Cardiac muscle cell (in vitro differentiated cells and primary cell): Measurements from ENCODE around the gene NAMPT. TPM values are rescaled to one million over a fixed set of nuclear protein-coding genes. Genes with fewer than 3 reads are reported as not detected.

Experiments used
- DNase-seq, 2 donors: peaks; one replicate each; pipeline versions ENCODE4 v3.0.0 to v3.0.0-alpha.2; 2010 to 2017; ENCODE audit warnings: low read depth in 1 of 2, low spot score in 1 of 2
- H3K27ac ChIP-seq: fragments of 200-600 bp; sonication (generic); 2 replicates; pipeline ENCODE4 v1.5.1; 2016
- H3K27me3 ChIP-seq: fragments of 200-600 bp; sonication (generic); 2 replicates; pipeline ENCODE4 v1.6.0; 2016; ENCODE audit warnings: control low read depth
- H3K36me3 ChIP-seq: fragments of 200-600 bp; sonication (generic); 2 replicates; pipeline ENCODE4 v1.5.1; 2016; ENCODE audit warnings: control low read depth
- H3K4me1 ChIP-seq: fragments of 200-600 bp; sonication (generic); 2 replicates; pipeline ENCODE4 v1.8.1; 2017; ENCODE audit warnings: low read depth, mild to moderate bottlenecking, mixed run types
- H3K4me3 ChIP-seq: fragments of 200-600 bp; sonication (generic); 2 replicates; pipeline ENCODE4 v1.5.1; 2016; ENCODE audit warnings: mild to moderate bottlenecking
- H3K9me3 ChIP-seq: fragments of 200-600 bp; sonication (generic); 2 replicates; pipeline ENCODE4 v1.5.1; 2017; ENCODE audit warnings: low read depth, mild to moderate bottlenecking, control low read depth
- polyA plus RNA-seq: library from polyadenylated mRNA; unstranded; fragments of >200 nt; fragmentation: Nextera tagmentation; extraction: Ambion mirVana; gene quantifications from 2 replicates; pipeline ENCODE4 v1.2.1, GENCODE V29; 2016
- total RNA-seq: library from RNA; depleted of rRNA; stranded (reverse); fragments of >200 nt; gene quantifications from 2 replicates; pipeline ENCODE4 v1.2.3, GENCODE V29; 2016
- TF ChIP-seq, protein P1 (sequence below): IDR thresholded peaks from 2 replicates; pipeline ENCODE4 v1.5.1; 2012; ENCODE audit warnings: low read depth, mild to moderate bottlenecking, low read length

NAMPT gene
- total and polyA plus RNA-seq, 2 experiments from 2014 or later: 36.4 to 37.3 TPM

DNA sequence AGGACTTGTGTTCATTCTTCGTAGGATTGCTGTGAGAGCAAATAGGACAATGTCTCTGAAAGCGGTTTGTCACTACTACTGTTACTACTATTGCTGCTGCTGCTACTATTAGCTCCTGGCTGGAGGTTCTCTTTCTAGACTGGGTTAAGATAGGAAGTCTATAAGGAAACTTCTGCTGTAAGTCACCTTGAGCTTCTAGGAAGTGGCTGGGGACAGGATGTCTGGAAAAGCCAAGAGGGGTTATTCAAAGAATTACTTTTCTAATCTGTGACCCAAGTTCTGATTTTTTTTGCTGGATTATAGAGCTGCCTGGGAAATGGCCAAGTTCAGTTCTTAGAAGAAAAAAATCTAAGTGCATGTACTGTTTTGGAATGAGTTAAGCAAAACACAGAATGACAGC lies 62.2 kb downstream of the NAMPT start:
- no peak overlapping the region for H3K27ac ChIP-seq
- no peaks in the 10 kb centered on the region for H3K4me1 ChIP-seq
- TF ChIP-seq, protein P1, sequence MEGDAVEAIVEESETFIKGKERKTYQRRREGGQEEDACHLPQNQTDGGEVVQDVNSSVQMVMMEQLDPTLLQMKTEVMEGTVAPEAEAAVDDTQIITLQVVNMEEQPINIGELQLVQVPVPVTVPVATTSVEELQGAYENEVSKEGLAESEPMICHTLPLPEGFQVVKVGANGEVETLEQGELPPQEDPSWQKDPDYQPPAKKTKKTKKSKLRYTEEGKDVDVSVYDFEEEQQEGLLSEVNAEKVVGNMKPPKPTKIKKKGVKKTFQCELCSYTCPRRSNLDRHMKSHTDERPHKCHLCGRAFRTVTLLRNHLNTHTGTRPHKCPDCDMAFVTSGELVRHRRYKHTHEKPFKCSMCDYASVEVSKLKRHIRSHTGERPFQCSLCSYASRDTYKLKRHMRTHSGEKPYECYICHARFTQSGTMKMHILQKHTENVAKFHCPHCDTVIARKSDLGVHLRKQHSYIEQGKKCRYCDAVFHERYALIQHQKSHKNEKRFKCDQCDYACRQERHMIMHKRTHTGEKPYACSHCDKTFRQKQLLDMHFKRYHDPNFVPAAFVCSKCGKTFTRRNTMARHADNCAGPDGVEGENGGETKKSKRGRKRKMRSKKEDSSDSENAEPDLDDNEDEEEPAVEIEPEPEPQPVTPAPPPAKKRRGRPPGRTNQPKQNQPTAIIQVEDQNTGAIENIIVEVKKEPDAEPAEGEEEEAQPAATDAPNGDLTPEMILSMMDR: no peak

DNA sequence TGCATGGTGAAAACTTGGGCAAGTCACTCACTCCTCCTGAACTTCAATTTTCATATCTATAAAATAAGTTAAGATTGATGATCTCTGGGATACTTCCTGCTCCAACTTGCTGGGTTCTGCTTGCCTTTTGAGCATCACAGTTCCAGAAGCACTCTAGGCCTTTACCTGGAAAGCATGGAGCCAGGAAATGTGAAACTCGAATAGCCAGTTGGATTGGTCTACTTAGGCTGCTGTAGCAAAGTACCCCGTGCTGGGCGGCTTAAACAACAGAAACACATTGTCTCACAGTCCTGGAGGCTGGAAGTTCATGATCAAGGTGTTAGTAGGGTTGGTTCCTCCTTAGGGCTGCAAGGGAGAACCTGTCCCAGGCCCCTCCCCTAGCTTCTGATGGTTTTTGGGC lies 64.5 kb downstream of the NAMPT start:
- Histone ChIP-seq H3K4me3 (no peak overlapping the region), H3K36me3 (no peaks in the 10 kb centered on the region)

More for the DNA sequence above, 62.2 kb downstream of the NAMPT start:
- no peaks in the 10 kb centered on the region for H3K27me3 ChIP-seq
- no peak overlapping the region for H3K4me3 ChIP-seq
- H3K36me3 ChIP-seq: no peaks in the 10 kb centered on the region
- H3K9me3 ChIP-seq: peaks cover 3% of the 10 kb centered on the region
- DNase-seq: no peak

DNA sequence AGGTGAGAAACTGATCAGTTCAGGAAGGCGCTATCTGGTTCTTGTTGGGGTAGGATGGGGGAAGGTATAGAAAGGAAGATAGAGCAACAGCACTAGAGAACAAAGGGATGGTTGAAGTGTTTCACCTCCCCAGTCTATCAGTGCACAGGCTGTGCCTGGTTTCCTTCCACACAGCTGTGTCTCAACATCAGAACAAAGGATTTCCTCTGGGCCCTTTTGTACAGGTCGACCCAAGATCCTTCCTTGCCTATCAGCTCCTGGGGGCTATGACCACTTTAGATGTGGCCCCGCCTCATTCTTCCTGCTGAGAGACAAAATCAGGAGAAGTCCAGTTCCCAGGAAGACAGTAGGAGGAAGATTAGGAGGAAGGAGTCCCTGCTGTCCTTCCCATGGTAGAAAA lies 65.6 kb downstream of the NAMPT start:
- peak in 1 of 2 donors; percentile 19 for DNase-seq
- Histone ChIP-seq H3K36me3 (no peaks in the 10 kb centered on the region), H3K4me1 (no peaks in the 10 kb centered on the region), H3K9me3 (no peaks in the 10 kb centered on the region), H3K4me3 (no peak overlapping the region), H3K27me3 (no peaks in the 10 kb centered on the region), H3K27ac (no peak overlapping the region)
- TF ChIP-seq, protein P1: no peak

More for the DNA sequence above, 64.5 kb downstream of the NAMPT start:
- H3K4me1 ChIP-seq: no peaks in the 10 kb centered on the region
- TF ChIP-seq, protein P1: no peak
- H3K27ac ChIP-seq: no peak overlapping the region
- H3K27me3 ChIP-seq: no peaks in the 10 kb centered on the region
- DNase-seq: no peak
- no peaks in the 10 kb centered on the region for H3K9me3 ChIP-seq

DNA sequence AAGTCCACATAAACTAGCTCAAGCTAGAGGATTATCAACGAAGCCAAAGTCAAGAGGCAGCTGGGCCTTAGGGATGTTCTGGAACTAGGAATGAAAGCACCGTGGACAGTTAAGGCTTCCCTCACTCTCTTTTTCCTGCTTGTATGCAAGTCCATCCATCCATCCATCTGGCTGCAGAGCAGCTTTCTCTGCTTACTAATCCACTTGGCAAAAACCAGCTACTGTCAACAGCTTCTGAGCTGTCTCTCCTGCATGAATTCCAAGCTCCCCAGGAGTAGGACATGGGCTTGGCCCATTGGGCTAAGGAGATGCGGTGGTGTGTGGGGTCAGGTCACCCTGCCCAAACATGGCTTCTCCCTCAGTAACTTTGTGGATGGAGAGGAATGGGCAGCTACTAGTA lies 66.2 kb downstream of the NAMPT start:
- H3K9me3 ChIP-seq: no peaks in the 10 kb centered on the region
- H3K27me3 ChIP-seq: no peaks in the 10 kb centered on the region
- H3K27ac ChIP-seq: no peak overlapping the region
- H3K36me3 ChIP-seq: no peaks in the 10 kb centered on the region
- TF ChIP-seq, protein P1: no peak
- DNase-seq: peak in 1 of 2 donors; percentile 55
- no peaks in the 10 kb centered on the region for H3K4me1 ChIP-seq
- H3K4me3 ChIP-seq: no peak overlapping the region

DNA sequence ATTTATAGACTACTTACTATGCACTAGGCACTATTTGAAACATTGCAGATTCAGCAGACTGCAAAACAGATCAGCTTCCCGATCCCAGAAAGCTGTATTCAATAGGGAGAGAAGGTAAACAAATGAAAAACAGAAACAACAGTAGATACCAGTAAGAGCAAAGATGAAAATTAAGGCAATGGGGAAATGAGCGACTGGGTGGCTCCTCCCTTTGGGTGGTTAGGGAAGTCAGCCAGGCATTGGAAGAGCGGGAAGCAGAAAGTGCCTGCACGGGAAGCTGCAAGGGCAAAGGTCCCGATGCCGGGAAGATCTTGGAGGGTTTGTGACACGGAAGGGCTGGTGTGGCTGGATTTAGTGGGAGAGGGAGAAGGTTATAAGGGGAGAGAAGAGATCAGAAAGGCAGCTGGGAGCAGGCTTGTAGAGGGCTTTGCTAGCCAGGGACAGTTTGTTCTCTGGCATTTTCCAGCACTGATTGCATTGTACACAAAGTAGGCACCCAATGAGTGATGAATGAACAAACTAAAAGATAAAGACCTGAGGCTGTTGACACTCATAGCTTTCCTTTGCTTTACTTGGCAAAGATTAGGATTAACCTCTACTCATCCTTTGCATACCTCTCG lies 67.8 kb downstream of the NAMPT start:
- Histone ChIP-seq H3K36me3 (no peaks in the 10 kb centered on the region), H3K4me1 (no peaks in the 10 kb centered on the region), H3K9me3 (no peaks in the 10 kb centered on the region), H3K27ac (no peak overlapping the region), H3K27me3 (no peaks in the 10 kb centered on the region), H3K4me3 (no peak overlapping the region)
- TF ChIP-seq, protein P1: no peak
- DNase-seq: peak in 1 of 2 donors; percentile 96
